GM15510 (cell line): ENCODE measurements around the gene ZNF385B.

Source experiments
- POLR2A ChIP-seq: IDR thresholded peaks from 3 replicates; pipeline ENCODE4 v1.6.1; 2011; ENCODE audit warnings: borderline replicate concordance; ENCODE audit not compliant: insufficient read length; ENCODE audit errors: extremely low read depth

Gene ZNF385B

DNA sequence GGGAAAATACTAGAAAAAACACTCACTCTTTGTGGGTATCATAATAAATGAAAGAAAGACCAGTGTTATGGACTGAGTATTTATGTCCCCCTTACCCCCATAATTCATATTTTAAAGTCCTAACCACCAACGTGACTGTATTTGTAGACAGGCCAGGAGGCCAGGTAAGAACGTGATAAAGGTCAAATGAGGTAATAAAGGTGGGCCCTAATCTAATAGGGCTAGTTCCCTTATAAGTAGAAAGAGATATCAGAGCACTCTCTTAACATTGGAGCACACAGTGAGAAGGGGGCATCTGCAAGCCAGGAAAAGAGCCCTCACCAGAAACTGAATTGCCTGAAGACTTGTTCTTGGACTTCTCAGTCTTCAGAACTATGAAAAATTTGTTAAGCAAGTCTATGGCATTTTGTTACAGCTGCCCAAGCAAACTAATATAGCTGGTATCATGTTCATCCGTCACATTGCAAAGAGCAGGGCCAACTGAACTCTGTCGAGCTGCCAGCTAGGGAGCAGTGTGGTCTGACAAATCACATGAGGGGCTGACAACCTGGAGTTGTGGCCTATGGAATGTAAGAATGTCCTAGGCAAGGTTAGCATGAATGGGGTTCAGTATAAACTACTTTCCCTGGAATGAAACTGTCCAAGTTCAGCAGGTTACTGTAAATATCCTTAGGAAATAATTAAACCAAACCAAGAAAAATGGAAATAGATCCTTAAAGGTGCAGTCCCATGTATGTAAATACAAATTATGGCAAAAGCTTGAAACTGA, 280.9 kb downstream of the ZNF385B start:
- no peak for TF ChIP-seq POLR2A

DNA sequence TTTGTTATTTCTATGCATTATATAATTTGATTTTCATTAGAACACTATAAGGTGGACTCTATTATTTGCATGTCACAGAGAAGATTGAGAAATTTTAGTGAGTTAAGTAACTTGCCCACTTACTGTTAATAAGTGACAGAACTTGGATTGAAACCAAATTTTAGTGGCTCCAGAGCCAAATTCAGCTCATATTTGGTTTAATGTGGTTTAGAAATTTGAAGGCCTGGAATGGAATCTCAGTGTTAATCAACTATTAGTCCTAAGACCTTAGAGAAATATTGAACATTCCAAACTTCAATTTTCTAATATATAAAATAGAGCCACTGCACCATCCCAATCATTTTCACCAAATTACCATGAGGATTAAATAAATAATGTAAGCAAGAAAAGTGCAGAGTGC, 281.6 kb downstream of the ZNF385B start:
- TF ChIP-seq POLR2A: no peak

- TF ChIP-seq POLR2A: no peak
These were observed 283.1 kb downstream of the ZNF385B start for GRCh38 chr2:179578171-179578916.

DNA sequence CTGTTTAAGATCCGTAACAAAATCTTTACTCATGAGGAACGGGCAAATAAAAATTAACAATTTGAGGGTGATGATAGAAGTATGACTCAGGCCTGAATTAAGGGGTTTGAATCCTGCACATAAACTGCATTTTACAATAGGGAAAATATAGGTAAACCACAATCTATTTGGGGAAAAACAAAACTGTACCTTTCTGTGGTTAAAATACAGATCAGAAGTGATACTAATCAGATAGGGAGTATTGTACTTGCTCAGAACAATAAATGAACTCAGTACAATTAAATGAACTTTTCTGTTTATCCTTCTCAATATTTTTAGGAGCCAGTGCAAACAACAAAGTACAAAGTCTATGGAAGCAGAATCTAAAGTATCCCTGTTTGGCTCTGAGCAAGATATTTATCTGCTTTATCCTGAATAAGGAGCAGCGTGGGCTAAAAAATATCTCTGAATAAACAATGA, 287.3 kb downstream of the ZNF385B start:
- no peak for TF ChIP-seq POLR2A

- no peak for TF ChIP-seq POLR2A
These were observed 288.9 kb downstream of the ZNF385B start for GRCh38 chr2:179572544-179572943.

DNA sequence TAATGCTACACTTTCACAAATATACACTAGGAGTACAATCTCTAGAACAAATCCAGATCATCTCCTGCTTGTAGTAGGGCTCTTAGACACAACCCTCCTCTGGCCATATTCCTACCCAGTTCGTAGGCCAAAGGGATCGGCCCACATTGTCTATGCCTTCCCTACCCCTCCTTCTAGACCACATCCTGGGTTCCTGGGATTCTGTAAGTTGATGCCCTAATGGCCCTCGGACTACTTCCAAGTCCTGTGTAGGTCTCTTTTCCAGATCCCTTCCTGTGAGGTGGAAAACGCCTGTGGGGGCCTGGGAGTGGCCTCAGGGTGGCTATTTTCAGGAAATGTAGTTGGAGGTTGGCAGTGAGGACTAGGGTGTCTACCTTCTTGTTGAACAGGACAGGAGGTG, 289.7 kb downstream of the ZNF385B start:
- no peak for TF ChIP-seq POLR2A

- no peak for TF ChIP-seq POLR2A
These were observed 290.2 kb downstream of the ZNF385B start for GRCh38 chr2:179571252-179571651.

- TF ChIP-seq POLR2A: no peak
These were observed 291.6 kb downstream of the ZNF385B start for GRCh38 chr2:179569831-179570233.

DNA sequence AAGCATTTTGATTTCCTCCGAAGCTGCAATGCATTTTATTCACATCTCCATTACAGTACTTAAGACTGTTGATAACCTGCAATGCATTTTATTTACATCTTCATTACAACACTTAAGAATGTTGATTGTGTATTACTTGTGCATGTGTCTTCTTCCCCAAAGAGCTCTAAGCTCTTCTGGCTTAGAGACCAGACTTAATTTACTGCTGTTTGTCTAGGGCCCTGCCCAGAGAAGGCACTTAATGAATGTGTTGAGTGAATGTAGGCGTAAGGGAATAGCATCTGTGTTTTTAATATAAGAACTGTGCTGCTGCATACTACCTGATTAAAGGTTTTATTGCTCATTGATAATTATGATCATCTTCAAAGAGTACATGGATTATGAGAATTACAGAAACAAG, 295.6 kb downstream of the ZNF385B start:
- no peak for TF ChIP-seq POLR2A

DNA sequence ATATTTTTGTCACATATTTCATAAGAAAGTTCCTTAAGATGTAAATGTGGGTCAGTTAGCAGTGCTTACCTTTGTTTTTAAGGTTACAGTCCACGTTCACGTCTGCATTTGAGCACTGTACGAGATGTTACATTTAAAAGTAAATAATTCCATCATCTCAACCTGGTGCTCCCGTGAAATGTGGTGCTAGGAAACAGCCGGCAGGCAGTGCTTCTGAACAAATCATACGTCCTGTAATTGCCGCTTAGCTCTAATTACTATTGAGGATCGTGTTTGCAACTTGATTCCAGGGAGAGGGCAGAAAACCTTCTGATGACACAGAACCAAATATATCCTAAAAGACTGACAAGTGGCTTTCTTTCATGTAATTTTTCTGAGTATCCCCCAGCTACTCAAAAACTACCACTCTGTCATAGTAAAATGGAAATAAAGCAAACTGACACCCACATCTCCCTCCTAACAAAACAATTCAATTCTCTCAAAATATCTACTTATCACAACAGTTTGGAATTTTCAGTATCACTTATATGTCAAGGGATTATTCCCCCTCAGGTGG, 299.0 kb downstream of the ZNF385B start:
- no peak for TF ChIP-seq POLR2A

- TF ChIP-seq POLR2A: no peak
These were observed 299.7 kb downstream of the ZNF385B start for GRCh38 chr2:179561702-179562101.

DNA sequence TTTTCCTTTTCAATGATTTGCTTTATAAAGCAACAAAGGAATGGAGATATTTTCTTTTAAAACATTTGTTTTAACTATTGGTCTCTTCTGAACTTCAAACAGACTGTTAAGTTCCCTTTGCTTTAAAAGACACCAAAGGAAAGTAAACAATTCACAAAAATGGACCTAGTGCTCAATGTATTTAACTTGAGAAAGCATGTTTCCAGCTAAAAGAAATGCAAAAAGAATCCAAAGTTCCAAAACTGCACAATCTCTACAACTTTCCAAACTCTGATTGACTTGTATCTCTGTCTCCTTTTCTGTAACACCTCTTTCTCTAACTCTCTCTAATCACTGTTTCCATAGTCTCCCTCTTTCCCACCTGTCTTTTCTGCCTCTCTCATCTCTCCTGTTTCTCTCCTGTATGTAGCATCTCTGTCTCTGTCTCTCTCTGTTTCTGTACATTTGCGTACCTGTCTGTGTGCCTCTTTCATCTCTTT, 301.1 kb downstream of the ZNF385B start:
- TF ChIP-seq POLR2A: no peak

GRCh38 chr2:179559108-179559806, 302.2 kb downstream of the ZNF385B start:
- TF ChIP-seq POLR2A: no peak

GRCh38 chr2:179558010-179558934, 303.1 kb downstream of the ZNF385B start:
- TF ChIP-seq POLR2A: no peak
